NCI-H524 treated with DMSO at 0.1 percent for 48 hours (cell line): ENCODE measurements around the gene FGF18.
"Not testable (repeated sequence)": the region's sequence is repeated elsewhere in the genome, so short reads cannot be mapped to it uniquely, and the experiment has no call there.

ENCODE experiments used
- DNase-seq: peaks from one replicate; lab custom pipeline; 2025; lab: John Stamatoyannopoulos, UW

The FGF18 gene

DNA sequence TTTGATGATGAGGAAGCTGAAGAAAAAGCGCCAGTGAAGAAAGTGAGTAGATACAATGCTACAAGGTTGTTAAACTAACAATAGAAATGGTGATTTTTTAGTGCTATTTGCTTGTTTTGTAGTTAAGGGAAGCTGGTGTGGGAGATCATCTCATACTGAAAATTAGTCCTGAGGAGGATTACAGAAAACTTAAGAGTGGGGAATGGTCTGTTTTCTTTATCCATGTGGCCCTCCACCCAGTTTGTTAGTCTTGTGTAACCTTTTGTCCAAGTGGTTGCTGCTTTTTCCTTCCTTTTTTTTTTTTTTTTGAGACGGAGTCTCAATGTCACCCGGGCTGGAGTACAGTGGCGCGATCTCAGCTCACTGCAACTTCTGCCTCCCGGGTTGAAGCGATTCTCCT is 19.3 kb upstream of the FGF18 start:
- DNase-seq: no peak

DNA sequence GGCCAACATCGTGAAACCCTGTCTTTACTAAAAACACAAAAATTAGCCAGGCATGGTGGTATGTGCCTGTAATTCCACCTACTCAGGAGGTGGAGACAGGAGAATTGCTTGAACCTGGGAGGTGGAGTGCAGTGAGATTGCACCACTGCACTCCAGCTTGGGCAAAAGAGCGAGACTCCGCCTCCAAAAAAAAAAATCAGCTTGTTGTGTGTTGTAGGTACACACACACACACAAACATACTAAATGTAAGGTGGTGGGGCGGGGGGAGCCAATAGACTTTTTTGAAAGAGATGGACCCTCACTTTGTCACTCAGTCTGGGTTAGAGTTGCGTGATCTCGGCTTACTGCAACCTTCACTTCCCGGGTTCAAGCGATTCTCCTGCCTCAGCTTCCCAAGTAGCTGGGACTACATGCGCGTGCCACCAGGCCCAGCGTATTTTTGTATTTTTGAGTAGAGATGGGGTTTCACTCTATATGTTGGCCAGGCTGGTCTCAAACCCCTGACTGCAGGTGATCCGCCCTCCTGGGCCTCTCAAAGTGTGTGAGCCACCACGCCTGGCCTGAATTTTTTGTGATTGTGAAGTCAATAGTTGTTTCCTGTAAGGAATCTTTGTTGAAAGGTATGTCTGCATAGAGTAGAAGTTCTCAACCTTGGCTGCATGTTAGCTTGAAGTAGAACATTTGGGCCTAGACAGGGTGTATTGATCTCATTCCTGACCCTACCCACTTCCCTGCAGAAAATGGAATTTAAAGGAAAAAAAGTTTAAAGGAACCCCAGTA is 18.1 kb upstream of the FGF18 start:
- DNase-seq: no peak

DNA sequence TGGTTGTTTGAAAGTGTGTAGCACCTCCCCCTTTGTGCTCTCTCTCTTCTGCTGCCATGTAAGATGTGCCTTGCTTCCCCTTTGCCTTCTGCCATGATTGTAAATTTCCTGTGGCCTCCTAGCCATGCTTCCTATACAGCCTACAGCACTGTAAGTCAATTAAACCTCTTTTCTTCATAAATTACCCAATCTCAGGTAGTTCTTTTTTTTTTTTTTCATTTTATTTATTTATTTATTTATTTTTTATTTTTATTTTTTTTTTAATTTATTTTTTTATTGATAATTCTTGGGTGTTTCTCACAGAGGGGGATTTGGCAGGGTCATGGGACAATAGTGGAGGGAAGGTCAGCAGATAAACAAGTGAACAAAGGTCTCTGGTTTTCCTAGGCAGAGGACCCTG is 16.7 kb upstream of the FGF18 start:
- DNase-seq: not testable (repeated sequence)

DNA sequence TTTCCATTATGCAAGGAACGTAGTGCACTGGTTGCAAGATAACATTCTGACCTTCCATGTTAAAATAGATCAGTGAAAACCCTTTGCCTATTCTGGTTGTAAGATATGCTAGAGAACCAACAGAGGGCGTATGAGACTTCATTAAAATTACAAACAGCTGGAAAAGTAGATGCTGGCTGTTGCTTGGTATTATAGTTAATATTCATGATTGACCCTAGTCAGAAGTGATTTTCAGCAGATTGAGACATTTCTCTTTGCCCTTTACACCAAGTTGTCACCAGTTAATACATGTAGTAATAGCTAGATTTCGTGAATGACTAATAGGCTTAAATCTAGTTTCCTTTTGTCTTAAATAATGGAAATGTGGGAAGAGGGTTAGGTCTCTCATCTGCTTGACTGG is 13.8 kb upstream of the FGF18 start:
- no peak for DNase-seq

DNA sequence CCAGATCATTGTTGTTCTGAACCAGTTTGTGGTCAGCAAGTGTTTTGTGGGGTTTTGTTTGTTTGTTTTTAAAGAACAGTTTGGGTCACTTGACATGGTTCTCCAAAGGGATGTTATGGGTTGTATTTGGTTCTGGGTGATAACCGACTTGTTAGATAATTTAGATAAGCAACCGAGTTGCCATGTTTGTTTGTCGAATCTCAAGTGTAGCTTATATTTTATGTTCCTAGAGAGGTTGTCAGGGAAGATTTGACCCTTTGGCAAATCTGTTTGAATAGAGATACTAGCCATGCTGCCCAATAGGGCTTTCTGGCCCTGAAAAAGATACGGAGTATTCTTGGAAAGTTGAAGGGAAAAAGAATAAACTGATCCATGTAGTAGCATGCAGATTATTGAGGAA is 12.2 kb upstream of the FGF18 start:
- no peak for DNase-seq

DNA sequence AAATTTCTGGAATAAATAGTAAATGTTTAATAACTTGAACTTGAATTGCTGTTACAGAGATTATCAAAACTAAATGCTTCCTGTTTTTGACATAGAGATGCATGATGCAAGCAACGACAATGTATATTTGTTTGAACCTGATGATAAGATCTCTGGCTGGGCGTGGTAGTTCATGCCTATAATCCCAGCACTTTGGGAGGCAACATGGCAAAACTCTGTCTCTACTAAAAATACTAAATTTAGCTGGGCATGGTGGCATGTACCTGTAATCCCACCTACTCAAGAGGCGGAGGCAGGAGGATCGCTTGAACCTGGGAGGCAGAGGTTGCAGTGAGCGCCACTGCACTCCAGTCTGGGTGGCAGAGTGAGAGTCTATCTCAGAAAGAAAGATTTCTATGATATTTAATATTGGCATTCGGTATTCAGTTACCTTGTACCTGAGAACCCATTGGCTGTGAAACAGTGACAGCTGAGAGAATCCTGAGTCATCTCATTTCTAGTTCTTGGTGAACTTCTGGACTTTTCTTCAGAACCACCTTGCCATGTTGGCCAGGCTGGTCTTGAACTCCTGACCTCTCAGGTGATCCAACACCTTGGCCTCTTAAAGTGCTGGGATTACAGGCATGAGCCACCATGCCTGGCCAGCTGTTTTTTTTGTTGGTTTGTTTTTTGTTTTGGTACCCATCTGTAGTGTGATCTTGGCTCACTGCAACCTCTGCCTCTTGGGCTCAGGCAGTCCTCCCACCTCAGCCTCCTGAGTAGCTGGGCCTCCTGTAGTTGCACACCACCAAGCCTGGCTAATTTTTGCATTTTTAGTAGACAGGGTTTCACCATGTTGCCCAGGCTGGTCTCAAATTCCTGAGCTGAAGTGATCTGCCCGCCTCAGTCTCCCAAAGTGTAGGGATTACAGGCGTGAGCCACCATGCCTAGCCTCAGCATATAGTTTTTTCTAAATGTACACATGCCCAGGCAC is 10.0 kb upstream of the FGF18 start:
- DNase-seq: no peak

DNA sequence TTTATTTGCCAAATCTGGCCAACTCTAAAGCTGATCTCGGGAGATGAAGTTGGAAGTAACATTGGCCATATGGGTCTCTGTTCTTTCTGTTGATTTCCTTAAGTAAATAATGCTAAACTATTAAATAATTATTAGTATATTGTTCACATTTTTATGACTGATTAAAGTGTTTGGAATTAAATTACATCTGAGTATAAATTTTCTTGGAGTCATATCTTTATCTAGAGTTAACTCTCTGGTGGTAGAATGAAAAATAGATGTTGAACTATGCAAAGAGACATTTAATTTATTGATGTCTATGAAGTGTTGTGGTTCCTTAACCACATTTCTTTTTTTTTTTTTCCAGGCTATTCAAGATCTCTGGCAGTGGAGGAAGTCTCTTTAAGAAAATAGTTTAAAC is 9.3 kb upstream of the FGF18 start:
- no peak for DNase-seq

DNA sequence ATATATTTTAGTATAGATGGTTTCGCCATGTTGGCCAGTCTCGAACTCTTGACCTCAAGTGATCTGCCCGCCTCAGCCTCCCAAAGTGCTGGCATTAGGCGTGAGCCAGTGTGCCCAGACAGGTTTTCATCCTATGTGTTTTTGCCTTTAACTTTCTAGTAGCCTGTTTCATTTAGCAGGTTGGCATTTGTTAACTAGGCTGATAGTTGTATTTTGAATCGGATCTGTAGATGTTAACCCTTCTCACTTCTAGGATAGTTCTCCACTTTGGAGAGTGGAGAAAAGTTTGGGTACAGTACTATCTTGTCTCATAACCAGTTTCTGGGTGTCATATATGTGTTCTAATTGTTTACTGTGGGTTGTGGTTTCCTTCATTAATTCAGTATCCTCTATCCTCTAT is 7.3 kb upstream of the FGF18 start:
- no peak for DNase-seq

DNA sequence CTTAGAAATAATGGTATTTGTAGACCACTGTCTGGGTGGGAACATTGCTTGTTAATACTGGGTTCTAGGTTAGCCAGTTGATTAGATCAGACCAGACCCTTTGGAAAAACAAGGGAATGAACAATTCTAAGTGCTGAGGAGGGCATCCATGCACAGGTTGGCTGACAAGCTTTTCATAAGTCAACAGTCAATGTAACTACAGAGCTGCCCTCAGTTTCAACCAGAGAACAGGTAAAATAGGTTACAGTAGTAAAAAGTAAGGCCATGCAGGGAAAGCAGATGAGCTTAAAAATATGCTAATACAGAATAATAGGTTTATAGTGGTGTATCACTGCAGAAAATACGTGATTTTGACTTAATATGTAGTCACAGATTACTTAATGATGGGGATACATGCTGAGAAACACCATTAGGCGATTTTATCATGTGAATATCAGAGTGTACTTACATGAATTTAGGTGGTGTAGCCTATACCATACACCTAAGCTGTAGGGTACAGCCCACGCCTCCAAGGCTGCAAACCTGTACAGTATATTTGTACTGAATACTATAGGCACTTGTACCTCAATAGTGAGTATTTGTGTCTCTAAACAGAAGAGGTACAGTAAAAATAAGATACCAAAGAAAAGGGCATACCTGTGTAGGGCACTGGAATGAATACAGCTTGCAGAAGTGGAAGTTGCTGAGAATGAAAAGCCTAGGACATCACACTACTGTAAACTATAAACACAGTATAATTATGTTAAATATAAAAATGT is 6.1 kb upstream of the FGF18 start:
- DNase-seq: no peak

DNA sequence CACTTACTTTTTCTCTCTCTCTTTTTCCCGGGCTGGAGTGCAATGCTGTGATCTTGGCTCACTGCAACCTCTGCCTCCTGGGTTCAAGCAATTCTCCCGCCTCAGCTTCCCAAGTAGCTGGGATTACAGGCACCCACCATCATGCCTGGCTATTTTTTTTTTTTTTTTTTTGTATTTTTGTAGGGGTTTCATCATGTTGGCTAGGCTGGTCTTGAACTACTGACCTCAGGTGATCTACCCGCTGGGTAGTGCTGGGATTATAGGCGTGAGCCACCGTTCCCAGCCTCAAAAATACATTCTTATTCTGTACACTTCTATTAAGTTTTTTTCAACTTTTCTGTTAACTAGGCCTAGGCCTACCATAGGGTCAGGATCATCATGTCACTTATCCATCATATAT is 5.5 kb upstream of the FGF18 start:
- not testable (repeated sequence) for DNase-seq

DNA sequence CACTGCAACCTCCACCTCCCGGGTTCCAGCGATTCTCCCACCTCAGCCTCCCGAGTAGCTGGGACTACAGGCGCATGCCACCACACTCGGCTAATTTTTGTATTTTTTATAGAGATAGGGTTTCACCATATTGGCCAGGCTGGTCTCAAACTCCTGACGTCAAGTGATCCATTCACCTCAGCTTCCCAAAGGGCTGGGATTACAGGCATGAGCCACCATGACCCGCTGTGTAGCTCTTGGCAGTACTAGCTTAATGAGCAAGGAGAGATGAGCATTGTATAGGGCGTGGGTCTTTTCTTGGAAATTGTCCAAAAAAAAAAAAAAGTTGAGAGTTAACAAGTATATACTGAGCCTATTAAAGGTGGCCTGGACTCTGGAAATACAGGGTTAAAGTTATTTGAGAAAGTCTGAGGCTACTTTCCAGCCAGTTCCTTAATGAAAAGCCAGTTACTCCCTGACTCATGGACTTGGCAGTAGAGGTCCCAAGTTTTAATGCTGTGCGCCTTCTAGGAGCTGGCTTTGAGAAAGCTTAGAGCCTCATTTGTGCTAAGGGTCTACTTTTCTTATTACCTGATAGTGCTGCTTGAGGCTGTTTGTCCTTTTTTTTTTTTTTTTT is 4.2 kb upstream of the FGF18 start:
- no peak for DNase-seq

DNA sequence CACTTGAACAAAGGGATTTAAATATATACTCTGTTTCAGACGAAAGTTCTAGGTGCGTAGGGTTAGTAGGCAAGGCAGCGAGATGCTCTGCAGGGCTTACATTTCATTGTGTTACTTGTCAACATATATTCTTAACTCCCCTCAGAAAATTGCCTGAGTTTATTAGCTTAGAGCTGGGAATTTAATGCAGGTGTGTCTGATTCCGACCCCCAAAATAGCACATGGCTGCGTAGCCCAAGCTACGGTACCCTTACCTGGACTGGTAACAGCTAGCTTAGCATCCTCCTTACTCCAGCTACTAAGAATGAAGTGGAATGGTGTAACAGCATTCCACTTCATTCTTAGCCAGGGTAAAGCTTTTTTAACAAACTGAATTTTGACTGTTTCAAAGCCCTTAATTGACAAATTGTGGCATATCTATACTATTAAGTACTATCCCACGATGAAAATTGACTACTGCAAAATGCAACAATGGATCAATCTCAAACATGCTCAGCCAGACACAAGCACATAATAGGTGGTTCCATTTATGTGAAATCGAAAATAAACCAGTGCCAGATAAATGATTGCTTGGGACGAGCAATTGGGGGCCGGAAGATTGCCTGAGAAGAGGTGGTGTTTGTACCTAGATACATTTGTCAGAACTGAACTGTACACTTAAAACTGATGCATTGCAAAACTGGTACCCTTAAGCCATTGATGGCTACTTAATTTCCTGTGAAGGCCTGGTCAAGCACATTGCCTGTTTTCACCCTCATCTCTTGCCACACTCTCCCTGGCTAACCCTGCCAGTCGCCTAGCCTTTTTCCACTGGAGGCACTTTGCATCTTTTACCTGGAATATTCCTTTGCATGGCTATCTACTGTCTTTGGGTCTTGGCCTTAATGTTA is 3.0 kb upstream of the FGF18 start:
- no peak for DNase-seq

DNA sequence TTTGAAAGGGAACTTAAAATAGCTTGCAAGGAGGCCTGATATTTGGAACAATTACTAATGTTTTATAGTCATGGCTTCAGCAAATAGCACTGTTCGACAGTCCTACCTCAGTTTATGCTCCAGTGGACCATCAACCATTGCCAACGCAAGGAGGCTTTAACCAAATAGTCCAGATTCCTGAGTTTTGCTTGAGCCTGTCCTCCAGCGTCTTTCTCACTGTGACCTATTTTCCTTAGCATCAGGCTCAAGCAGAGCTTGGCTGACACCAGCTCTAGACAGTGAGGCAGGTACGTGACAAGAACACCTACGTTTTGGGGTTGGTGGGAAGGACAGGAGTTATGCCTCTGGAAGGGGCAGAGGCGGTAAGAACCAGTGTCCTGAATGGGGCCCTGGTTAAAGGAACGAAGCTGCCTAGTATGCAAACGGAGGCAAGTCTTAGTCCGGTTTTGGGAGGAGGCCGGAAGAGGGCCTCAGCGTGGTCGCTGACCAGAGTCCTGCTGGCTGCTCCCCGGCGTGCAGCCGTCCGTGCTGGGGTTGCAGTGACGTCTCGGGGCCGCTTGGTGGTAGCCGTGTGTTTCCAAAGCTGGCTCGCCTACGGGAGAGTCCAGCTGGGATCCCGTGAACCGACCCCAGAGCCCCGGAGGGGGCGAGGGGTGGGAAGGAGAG is 998 bp upstream of the FGF18 start:
- DNase-seq: no peak

DNA sequence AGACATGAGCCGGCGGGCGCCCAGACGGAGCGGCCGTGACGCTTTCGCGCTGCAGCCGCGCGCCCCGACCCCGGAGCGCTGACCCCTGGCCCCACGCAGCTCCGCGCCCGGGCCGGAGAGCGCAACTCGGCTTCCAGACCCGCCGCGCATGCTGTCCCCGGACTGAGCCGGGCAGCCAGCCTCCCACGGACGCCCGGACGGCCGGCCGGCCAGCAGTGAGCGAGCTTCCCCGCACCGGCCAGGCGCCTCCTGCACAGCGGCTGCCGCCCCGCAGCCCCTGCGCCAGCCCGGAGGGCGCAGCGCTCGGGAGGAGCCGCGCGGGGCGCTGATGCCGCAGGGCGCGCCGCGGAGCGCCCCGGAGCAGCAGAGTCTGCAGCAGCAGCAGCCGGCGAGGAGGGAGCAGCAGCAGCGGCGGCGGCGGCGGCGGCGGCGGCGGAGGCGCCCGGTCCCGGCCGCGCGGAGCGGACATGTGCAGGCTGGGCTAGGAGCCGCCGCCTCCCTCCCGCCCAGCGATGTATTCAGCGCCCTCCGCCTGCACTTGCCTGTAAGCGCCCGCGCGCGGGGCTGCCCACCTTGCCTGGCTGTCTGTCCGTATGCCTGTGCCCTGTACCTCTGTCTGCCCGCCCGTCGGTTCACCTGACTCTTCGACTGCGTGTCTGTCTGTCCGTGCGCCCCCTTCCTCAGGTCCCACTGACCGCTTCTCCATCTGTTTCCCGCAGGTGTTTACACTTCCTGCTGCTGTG is 412 bp downstream of the FGF18 start:
- DNase-seq: no peak

DNA sequence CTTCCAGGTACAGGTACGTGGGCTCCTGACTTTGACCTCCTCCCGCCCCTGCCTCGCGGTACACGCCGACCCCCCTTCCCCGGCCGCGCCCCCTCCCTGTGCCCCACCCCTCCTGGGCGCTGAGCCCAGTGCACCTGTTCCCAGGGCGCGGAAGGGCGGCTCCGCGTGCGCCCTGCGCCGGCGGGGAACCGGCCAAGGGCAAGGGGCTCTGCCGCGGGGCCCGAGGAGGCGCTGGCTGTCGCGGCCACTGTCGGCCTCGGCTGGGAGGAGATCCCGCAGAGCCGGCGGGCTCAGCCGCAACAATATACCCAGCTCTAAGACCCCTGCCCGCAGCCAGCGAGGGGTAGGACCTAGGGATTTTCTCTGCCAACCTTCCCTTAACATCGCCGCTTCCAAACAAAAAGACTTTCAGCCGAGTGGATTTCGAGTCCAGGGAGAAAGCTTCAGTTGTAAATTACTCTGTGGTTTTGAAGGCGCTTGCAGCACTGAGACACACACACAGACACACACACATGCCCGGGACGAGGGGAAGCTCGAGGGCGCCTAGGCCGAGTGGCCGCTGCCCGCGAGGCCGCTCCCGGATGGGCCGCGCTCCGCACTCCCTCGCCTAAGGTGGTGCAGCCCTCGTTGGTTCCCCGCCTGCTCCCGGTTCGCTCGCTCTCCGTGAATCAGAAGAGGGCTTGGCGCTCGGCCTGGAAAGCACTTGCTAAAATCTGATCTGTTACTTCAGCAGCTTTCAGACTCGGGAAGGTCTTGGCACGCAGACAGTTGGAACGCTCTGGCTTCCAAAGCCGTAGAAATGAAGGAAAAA is 1.2 kb downstream of the FGF18 start:
- no peak for DNase-seq

DNA sequence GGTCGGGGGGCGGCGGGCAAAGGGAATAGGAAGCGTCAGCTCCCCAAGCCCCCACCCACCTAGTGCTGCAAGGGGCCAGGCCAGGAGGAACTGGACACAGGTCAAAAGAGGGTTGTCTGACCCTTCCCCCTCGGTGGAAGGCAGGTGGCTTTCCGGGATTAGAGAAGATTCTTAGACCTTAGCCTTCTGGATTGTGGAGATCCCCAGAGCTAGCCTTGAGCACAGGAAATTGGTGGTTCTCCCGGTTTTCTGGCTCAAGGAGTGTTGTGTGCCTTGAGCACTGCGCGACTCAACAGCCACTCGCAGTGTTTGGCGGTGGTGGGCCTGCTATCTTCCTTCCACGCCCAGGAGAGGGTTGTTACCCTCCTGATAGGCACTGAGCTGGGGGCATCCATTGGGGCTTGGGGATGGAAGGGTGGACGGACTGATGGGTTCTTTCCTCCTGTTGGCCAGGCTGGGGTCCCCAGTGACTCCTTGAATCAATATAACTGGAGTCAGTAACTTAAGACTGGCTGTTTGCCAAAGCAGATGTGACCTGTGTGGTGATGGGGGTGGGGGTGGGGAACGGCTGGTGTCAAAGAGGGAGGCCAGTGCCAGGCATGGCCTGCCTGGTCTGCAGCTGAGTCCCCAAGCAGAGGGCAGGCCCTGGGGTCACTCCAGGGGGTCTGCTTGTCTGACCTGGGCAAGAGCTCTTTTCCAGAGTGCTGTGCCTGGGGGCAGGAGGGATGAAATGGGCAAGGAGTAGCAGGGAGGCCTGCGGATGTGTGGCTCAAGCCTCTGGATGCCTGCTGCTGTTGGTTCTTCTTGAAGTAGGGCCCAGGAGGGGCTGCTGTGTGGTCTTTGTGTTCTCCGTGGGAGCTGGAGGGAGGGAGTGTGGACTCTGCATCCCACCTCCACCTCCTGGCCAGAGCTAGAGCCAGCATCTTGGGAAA is 2.1 kb downstream of the FGF18 start:
- no peak for DNase-seq

DNA sequence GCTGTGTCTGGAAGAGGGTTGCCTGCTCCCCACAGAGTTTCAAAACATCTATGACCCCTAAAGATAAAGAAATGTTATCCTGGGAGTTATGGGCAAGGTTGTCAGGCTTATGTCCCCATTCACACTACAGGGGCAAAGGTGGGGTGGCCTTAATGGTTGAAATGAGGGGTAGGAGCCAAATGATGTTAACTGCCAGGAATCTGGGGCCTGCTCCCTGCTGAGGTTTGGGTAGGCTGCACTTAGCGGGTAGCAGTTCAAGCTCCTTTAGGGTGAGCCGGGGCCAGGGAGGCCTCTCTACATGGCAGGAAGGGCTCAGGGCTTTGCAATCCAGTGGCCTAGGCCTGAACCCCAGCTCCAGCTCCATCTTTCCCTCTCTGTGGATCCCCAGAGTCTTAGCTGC is 3.0 kb downstream of the FGF18 start:
- DNase-seq: no peak
